Fibroblast of villous mesenchyme (primary cell): ENCODE results near the gene XRN1. TPM values are rescaled to one million over a fixed set of nuclear protein-coding genes. Genes with fewer than 3 reads are reported as not detected.

Source experiments
- DNase-seq: peaks from one replicate; pipeline ENCODE4 v3.0.0-alpha.2; 2010; ENCODE audit warnings: low read depth
- H3K4me3 ChIP-seq: 2 replicates; pipeline ENCODE4 v1.5.1; 2011; ENCODE audit warnings: low read depth, mild to moderate bottlenecking, low read length
- CTCF ChIP-seq: IDR thresholded peaks from 2 replicates; pipeline ENCODE4 v1.5.1; 2012; ENCODE audit warnings: low read depth, mild to moderate bottlenecking, low read length; ENCODE audit not compliant: insufficient read depth
- total RNA-seq: library from RNA; depleted of rRNA; stranded (reverse); fragments of >200 nt; gene quantifications from 2 replicates; pipeline ENCODE4 v1.2.3, GENCODE V29; 2012

XRN1 gene
- total RNA-seq, 1 donor = 48.4 TPM

DNA sequence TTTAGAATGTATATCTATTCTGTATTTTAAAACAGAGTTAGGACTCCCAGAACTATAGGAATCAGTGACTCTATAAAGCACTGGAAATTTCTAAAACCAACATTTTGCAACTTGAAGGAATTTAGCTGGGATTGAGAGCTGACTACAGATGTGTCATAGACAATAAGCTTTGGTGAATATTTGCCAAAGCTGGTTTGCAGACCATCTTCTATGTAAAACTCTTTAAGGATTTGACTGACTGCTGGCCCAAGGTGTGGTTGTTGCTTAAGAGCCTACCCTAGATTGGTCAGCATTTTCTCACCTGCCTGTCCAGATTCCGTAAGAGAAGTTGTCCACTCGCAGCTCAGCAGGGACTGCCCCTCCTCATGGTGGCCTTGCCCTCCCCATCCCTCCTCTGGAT, 149.2 kb downstream of the XRN1 start:
- no peak for TF ChIP-seq CTCF
- no peak for DNase-seq
- no peak overlapping the region for H3K4me3 ChIP-seq

- H3K4me3 ChIP-seq = no peak overlapping the region
- DNase-seq = no peak
- no peak for TF ChIP-seq CTCF
These were observed 151.3 kb downstream of the XRN1 start for GRCh38 chr3:142296507-142296906.

GRCh38 chr3:142287866-142288638, 159.8 kb downstream of the XRN1 start:
- H3K4me3 ChIP-seq = no peak overlapping the region
- DNase-seq = no peak
- no peak for TF ChIP-seq CTCF

DNA sequence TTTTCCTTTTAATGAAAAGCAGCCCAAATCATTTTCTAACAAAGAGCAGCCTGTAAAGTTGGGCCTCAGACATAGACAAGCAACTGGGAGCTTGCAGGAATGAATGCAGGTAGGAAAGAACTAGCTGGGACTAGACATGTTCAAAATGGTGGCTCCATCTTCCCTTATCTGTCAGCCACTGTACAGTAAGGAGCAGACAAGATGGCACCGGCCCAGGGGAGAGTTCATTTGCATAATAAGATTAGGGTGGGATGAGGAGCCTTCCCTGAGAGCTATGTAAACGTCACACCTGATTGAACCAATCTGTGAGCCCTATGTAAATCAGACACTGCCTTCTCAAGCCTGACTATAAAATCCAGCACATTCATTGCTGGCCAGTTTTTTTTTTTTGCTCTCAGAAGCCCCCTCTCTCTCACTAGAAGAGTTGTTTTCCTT, 162.7 kb downstream of the XRN1 start:
- no peak for DNase-seq
- no peak for TF ChIP-seq CTCF
- no peak overlapping the region for H3K4me3 ChIP-seq

DNA sequence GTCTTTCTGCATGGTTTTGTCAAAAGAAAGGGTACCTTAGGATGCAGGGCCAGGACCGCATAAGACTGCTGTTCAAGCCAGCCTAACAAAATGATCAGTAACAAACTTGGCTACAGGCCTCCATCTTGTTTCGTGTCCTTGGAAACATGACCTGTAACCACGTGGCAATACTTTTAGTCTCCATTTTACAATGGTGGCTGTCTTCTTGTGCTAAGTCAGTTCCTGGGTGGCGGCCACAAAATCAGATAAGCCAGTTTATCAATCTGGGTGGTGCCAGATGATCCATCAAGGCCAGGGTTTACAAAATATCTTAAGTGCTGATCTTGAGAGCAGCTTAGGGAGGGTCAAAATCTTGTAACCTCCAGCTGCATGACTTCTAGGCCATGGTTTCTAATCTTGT, 165.3 kb downstream of the XRN1 start:
- H3K4me3 ChIP-seq = no peak overlapping the region
- TF ChIP-seq CTCF = no peak
- DNase-seq = no peak

GRCh38 chr3:142281474-142281873, 166.4 kb downstream of the XRN1 start:
- no peak for DNase-seq
- TF ChIP-seq CTCF = no peak
- H3K4me3 ChIP-seq = no peak overlapping the region
